ENCODE data around the gene NAPB. TPM values are rescaled to one million over a fixed set of nuclear protein-coding genes. Genes with fewer than 3 reads are reported as not detected.
"Not testable (repeated sequence)": the region's sequence is repeated elsewhere in the genome, so short reads cannot be mapped to it uniquely, and the experiment has no call there.

Gene NAPB
- 10 to 100 TPM; 16.3 to 29.0 (median 18.8) TPM for polyA plus RNA-seq (ENCODE audit: insufficient read length in 4 of 4)

DNA sequence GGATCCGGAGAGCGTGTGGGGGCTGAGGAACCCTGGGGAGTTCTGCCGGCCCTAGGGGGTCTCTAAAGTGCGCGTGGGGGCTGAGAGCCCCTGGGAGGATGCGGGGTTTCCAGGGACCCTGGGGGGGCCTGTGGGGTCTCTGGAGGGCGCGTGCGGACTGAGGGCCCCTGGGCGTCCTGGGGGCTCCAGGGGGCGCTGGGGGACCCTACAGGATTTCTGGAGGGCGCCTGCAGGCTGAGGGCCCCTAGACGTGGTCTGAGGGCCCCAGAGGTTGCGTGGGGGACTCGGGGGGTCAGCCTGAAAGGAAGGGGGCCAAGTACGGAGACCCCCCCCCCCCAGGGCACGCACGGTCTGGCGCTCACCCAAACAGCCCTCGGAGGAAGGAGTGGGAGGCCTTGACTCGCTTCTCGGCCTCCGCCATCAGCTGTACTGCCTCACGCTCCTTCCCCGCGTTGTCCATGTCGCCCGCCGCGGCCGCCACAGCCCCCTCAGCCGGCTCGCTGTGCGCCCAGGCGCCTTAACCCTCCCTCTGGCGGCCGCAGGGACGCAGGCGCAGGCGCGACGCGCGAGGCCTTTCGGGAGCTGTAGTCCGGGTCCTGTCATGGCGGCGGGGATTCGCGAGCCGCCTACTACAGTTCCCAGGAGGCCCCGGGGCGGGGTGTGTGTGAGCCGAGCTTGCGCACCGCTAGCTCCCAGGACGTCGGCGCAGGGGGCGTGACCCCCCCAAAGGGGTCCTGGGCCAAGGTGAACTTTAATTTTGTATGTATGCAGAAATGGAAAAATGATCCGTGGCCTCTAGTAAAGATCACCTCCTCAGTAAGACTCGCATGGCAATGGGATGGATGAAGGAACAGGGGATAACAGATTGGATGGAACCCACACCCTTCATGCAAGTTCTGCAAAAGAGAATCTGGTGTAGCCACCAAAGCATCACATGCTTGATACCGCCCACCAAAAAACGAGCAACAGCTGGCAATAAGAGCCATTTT lies at the start of gene NAPB:
Gene NAPB (minus strand): TSS at position 546 of the 989 bp plus-strand sequence. CDS start 86 bp downstream, at position 460.
- peak; percentile 52 to 91 (median 73) for DNase-seq (ENCODE audit: low read depth in 4 of 4, low spot score in 2 of 4)

DNA sequence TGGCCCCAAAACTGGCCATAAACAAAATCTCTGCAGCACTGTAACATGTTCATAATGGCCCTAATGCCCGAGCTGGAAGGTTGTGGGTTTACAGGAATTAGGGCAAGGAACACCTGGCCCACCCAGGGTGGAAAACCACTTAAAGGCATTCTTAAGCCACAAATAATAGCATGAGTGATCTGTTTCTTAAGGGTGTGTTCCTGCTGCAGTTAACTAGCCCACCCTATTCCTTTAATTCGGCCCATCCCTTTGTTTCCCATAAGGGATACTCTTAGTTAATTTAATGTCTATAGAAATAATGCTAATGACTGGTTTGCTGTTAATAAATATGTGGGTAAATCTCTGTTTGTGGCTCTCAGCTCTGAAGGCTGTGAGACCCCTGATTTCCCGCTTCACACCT lies 45.7 kb upstream of the NAPB start:
- DNase-seq (ENCODE audit: low read depth in 4 of 4, low spot score in 2 of 4): not testable (repeated sequence)

DNA sequence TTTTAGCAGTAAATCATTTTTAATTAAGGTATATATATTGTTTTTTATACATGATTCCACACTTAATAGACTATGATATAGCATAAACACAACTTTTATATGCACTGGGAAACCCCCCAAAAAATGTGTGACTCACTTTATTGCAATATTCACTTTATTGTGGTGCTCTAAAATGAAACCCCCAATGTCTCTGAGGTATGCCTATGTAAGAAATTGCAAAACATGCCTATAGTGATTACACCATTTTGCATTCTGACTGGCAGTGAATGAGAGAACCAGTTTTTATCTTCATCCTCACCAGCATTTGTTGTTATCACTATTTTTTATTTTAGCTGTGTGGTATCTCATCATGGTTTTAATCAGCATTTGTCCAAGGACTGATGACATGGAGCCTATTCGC lies 39.9 kb upstream of the NAPB start:
- no peak for DNase-seq (ENCODE audit: low read depth in 4 of 4, low spot score in 2 of 4)

DNA sequence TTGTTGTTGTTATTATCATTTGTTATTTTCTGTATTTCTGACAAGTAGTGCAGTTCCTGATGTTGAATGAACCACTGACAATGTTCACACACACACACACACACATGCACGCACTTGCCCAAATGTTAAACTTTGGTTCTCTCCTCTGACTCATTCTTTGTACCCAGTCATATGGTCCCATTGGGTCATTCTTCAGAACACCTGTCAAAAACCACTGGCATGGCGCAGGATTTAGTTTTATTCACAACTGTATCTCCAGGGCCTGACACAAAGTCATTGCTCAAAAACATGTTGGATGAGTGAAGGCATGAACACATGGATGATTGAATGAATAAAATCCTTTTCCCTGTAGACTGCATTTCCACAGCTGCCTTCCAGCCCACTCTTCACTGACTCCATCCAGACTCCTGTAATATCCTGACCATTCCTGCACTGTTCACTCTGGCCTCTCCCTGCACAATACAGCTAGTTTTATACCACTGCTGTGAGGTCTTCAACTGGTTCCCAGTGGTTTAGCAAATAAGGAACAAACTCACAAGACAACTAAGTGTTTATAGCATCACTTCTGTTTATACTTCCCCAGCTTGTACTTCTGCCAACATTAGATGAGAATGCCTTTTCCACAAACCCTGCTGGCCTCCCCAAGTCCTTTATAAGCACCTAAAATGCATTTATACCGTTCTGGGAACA lies 38.3 kb upstream of the NAPB start:
- no peak for DNase-seq (ENCODE audit: low read depth in 4 of 4, low spot score in 2 of 4)

DNA sequence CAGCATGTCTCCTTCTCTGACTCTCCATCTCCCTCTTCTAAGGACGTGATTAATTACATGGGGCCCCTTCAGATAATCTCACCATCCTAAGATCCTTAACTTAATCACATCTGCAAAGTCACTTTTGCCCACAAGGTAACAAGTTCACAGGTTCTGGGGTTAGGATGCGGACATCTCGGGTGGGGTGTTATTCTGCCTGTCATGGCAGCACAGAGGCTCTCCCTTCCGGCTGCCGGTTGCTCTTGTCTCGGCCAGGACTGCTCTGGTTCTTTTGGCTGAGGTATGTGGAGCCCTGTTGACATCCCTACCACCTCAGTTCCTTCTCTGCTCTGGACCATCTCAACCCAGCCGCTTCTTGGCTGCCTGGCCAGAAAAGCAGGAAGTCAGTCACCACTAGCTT lies 35.6 kb upstream of the NAPB start:
- no peak for DNase-seq (ENCODE audit: low read depth in 4 of 4, low spot score in 2 of 4)

DNA sequence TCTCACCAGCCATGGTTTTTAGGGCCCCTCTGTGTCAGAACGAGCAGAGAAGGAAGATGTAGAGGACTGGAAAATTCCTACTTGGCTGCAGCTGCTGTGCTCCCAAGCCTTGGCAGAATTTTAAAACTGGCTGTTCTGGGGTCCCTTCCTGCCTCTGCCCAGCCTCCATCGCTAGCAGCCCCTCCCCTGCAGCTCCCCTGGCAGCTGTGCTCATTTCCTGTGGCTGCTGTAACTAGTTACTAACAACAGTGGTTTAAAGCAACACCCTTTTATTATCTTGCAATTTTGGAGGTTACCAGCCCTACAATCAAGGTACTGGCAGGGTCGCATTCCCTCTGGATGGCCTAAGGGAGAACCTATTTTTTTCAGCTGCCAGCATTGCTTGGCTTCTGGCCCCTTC lies 35.1 kb upstream of the NAPB start:
- no peak for DNase-seq (ENCODE audit: low read depth in 4 of 4, low spot score in 2 of 4)

DNA sequence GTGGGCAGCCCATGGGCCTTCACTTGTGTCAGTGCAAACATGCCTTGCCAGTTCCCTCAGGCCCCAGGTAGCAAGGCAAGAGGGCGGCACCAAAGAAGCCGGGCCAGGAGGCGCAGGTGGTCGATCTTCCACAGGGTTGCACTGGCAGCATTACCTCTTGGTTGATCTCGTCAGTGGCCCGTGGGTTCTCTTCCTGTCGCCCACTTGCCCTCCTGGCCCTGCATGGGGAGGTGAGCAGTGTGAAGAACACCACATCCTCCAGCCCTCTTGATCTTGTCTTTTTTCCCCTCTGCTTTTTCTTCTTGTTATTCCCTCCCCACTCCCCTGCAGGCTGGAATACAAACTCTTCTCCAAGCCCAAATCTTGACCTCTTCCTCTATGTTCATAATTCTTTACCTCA lies 34.4 kb upstream of the NAPB start:
- DNase-seq (ENCODE audit: low read depth in 4 of 4, low spot score in 2 of 4): no peak

DNA sequence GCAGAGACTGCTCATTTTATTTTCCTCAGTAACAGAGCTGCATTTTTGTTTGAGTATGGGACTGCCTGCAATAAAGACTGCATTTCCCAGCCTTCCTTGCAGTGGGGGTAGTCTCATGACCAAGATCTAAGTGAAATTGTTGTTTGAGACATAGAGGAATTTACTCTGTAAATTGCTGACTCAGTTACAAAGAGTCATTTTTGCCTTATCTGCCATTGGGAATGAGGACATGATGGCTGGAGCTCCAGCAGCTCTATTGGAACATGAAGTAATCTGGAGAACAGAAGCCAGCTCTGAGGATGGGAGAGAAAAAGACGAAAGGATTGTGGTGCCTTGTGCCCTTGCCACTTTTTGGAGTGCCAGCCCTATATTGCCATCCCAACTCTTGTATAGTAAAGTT lies 33.5 kb upstream of the NAPB start:
- no peak for DNase-seq (ENCODE audit: low read depth in 4 of 4, low spot score in 2 of 4)

DNA sequence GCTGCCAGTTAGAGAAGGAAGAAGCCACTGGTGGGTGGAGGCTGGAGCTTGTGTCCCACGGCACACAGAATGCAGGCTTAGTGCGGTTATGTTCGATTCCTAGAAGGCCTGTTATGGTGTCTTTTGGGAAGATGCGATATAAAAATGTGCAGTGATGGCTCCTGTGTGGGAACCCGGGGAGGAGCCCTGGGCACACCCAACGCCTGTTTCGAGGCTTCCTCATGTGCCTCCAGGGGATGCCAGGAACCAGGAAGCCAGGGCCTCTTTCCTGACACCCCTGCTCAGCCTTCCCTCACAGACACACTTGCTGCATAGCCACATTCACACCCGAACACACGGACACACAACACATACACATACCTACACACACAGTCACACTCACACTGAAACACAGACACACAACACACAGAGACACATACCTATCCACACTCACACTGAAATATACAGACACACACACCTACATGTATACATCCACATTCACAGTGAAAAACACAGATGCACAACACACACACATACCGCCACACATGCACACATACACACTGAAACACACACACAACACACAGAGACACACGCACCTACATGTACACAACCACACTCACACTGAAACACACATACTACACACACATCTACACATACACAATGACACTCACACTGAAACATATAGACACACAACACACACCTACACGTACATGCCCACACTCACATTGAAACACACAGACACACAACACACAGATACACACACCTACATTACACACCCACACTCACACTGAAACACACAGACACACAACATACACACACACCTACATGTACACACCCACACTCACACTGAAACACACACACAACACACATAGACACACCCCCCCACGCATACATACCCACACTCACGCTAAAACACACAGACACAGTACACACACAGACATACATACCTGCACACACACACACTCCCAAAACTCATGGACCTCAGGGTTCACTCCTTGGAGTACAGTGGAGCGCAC lies 32.6 kb upstream of the NAPB start:
- no peak for DNase-seq (ENCODE audit: low read depth in 4 of 4, low spot score in 2 of 4)

DNA sequence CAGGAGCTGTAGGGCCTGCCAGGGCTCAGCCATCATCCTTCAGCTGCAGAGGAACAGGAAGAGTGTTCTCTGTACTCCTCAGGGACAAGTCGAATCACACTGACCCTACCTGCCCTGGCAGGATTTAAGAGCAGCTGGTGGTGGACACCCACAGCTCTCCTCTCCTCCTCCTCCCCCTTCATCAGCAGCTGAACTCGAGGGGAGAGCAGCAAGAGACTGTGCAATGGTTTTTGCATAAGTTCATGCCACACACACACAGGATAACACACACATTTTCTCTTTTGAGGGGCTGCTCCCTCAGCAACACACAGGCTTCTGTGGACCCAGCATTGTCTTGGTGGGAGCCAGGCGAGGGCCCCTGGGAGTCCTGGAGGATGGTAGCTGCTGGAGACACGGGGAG lies 31.5 kb upstream of the NAPB start, which contains the start of gene CST11:
Gene CST11 (minus strand): TSS at position 101 of the 400 bp plus-strand sequence. CDS start 65 bp downstream, at position 36.
- no peak for DNase-seq (ENCODE audit: low read depth in 4 of 4, low spot score in 2 of 4)

DNA sequence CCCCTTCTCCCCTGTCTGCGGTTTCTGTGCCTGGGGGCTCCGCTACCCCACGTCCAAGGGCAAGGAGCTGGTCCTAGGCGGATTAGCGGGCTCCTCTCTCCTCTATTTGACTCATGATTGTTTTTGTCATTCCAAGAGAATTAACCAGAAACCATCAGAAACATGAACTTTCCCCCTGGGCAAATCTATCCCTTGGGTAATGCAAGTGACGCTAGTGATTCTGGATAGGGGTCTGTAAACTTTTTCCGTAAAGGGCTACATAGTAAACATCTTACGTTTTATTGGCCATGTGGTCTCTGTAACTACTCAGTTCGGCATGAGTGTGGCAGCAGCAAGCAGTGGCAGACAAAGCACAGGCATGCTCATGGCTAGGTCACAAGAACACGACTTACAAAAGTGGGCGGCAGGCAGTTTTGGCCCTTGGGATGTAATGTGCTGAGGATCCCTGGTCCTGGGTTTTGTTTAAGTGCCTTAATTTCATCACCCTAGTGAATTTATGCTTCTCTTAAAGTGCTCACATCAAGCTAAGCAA lies 30.7 kb upstream of the NAPB start:
- no peak for DNase-seq (ENCODE audit: low read depth in 4 of 4, low spot score in 2 of 4)

DNA sequence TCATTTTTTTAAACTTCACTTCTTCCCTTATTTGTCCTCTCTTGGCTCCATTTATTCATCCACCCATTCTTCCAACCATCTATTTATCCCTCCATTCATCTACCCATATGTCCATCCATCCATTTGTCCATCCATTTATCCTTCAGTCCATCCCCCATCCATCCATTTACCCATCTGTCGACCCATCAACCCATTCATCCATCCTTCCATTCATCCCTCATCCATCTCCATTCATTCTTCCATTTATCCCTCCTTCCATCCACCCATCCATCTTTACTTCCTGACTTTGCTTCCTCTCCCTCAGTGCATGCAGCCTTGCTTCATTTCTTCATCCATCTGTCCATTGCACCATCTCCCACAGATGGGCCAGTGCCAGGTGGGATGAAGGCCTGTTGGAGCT lies 29.6 kb upstream of the NAPB start:
- DNase-seq (ENCODE audit: low read depth in 4 of 4, low spot score in 2 of 4): no peak

DNA sequence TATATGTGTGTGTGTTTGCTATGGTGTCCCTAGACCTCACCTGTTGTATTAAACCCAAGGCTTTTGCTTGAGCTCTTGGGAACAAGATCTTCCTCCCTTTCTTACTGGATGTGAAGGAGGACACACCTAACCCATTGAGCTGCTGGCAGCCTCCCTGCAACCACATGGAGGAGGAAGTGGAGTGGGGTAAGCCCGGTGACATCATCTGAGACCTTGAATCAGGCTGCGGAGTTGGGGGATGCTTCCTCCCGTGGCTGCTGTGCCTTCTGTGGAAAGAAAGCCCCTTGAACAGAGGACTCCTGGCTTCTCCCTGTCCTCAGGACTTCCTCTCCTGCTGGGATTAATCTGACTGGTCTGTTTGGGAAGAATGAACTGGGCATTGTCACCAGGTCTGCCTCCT lies 28.1 kb upstream of the NAPB start:
- DNase-seq (ENCODE audit: low read depth in 4 of 4, low spot score in 2 of 4): no peak

DNA sequence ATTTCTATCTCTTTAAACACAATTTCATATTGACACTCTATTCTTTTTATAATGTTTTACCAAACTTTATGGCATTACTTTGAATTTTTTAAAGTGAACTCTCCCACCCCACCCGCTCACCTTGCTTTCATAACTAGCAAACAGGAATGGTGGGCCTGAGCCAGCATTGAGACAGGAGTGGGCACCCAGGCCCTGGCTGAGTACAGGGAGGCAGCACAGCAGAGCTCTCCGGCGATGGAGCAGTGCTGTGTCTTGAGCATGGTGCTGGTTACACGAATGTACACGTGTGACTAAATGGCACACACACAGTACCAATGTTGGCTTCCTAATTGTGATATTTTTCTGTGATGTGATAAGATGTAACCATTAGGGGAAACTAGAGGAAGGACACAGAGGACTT lies 26.9 kb upstream of the NAPB start:
- no peak for DNase-seq (ENCODE audit: low read depth in 4 of 4, low spot score in 2 of 4)

DNA sequence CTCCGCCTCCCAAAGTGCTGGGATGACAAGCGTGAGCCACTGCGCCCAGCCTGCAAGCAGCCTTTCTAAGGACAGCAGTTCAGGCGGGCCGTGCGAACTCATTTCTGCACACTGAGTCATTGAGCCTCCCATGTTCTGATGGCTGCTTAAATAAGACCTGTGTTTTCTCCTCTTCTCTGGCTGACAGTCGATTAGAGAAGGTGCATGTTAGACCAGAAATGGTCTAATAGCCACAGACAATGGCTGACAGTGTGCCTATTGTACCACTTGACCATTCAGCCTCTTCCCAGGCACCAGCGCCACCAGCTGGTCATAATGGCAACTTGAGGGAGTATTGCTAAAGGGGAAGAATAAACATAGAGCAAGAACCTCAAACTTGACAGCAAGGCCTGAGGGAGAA lies 25.2 kb upstream of the NAPB start:
- DNase-seq (ENCODE audit: low read depth in 4 of 4, low spot score in 2 of 4): no peak

DNA sequence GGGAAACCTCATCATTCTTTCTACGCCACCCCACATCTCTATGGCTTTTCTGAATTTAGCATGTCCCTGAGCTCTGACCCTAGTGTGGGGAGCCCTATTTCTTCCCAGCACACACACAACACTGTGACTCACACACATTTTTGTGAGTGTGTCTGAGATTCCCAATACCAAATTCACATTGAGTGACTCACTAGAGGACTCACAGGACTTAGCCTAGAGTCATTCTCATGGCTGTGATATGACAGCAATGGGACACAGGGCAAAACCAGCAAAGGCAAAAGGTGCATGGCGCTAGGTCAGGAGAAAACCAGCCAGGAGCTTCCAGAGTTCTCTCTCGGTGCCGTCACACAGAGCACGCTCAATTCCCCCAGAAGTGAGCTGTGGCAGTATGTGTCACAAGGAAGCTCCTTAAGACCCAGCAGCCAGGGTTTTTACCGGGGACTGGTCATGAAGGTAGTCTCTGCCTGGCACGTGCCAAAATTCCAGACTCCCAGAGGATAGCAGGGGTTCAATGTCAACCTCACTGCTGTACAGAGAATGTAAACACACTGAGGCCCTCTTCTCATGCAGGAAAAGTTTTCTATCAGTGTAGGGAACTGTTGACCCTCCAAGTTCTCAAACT lies 24.4 kb upstream of the NAPB start:
- DNase-seq (ENCODE audit: low read depth in 4 of 4, low spot score in 2 of 4): no peak

DNA sequence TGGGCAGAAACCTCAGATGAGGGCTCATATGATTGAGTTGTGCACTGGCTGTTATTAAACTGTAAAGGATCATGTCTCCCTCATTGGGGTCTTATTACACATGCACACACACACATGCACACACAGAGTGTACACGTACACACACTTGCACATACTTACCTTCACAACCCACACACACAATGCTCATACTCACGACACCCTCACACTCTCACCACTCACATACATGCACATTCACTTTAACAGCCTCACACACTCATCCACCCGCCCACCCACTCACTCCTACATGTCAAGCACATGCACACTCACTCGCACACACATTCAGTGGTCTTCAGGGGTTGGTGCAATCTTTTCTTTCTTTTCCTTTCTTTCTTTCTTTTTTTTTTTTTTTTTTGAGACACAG lies 23.6 kb upstream of the NAPB start:
- DNase-seq (ENCODE audit: low read depth in 4 of 4, low spot score in 2 of 4): no peak

DNA sequence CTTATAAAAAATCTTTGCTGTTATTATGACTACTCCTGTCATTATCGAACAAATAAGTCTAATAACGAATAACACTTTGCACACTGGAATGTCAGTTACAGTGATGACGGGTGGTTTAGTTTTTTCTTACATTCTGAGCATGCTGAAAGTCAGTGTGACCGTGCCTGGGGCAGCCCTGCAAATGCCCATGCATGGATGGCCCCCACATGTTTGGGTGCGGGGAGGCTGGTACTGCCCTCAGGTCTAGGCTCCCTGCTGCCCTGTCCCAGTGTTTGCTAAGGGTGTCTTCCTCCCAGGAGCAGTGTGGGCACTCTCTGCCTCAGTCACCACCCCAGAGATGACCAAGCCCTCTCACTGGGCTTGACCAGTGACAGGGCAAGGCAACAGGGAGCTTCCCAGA lies 21.1 kb upstream of the NAPB start:
- no peak for DNase-seq (ENCODE audit: low read depth in 4 of 4, low spot score in 2 of 4)

DNA sequence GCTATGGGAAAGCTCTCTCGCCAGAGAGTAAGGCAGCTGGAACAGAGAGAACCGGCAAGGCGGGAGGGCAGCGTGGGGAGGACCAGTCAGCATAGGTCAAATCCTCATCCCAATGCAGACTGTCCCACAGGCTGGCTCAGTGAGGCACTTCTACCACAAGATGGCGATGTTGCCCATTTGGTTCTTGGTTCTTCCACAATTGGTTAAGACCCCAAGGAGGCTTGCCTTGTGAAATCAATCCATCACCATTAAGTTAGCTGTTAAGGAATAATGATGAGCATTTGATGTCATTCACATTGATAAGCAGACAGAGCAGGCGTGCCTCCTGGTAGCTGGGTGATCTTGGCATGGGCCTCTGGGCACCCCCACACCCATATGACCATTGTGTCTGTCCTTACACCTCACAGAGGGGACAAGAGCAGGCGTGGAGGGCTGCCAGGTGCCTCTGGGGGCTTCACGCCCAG lies 20.6 kb upstream of the NAPB start:
- DNase-seq (ENCODE audit: low read depth in 4 of 4, low spot score in 2 of 4): peak; percentile 45 to 75 (median 58)

DNA sequence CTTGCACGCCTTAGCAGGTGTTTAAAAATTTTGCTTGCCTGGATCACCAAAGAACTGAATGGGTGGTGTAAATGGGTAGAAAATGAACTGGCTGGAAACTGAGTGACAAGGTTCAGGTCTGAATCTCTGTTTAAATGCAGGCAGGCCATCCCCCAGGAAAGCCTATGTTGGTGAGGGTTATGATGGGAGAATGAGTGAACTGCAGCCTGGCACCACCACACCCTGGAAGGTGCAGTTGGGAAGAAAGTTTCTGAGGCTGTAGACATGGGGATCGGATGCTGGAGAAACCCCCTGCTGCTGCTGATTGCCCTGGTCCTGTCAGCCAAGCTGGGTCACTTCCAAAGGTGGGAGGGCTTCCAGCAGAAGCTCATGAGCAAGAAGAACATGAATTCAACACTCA lies 18.7 kb upstream of the NAPB start:
- no peak for DNase-seq (ENCODE audit: low read depth in 4 of 4, low spot score in 2 of 4)
